H1 (cell line): ENCODE data around the gene CD59.

Experiments used
- EGR1 ChIP-seq: IDR thresholded peaks from 2 replicates; pipeline ENCODE4 v1.6.1; 2011; ENCODE audit warnings: low read depth, low read length, borderline replicate concordance
- POLR2A ChIP-seq, 2 experiments: IDR thresholded peaks; 1 replicate in 1 of 2; 2 replicates in 1 of 2; pipeline ENCODE4 v1.6.1; 2011; ENCODE audit warnings: low read depth in 2 of 2, low read length in 2 of 2, mild to moderate bottlenecking in 2 of 2; ENCODE audit errors: control extremely low read depth in 1 of 2
- RFX5 ChIP-seq: IDR thresholded peaks from 2 replicates; pipeline ENCODE4 v1.6.1; 2011; ENCODE audit warnings: low read depth, low read length, improper control_type of control experiment, borderline replicate concordance

GRCh38 chr11:33706546-33706945 is 29.7 kb downstream of the CD59 start:
- no peak for TF ChIP-seq RFX5
- TF ChIP-seq POLR2A (IDR thresholded peaks at IDR 0.05; ENCODE audit: control extremely low read depth in 1 of 2, low read depth in 2 of 2, low read length in 2 of 2): no peak
- no peak for TF ChIP-seq EGR1
